ENCODE results near the gene KRTAP12-1.

DNA sequence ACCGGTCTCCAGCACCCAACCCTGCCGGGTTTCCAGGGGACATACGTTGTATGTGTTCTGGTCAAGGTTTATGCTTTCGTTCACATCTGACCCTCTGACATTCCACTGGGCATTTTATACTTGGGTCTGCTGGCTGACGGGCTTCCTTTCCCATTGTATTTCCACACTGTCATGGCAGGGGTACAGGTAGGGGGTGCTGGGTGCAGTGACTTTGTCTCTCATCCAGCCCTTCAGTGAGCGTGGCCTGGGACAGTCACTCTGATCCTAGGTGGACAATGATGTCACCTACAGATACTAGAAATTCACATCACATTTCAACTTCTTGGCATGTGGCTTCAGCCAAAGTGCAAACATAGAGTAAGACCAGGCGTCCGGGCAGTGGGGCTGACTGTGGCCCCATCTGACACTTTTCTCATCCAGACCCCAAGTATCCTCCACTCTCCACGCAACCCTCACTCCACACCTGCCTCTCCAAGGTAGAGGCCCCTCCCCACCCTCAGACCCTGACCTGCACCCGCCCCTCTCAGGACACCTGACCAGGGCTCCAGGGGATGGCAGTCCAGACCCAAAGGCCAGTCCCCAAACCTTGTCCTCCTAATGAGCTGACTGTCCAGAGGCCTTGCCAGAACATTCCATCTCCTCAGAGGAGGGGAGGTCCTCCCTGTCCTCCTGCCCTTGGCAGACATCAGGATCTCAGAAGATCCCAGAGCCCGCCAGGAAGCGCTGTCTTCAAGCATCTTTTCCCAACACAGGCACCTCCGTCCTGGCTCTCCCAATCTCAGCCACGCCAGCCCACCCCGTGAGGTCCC is 45.5 kb downstream of the KRTAP12-1 start:
- TF ChIP-seq POLR2A (IDR thresholded peaks at IDR 0.05) (no peak), CTCF (IDR thresholded peaks at IDR 0.05) (no peak)

Measured in body of pancreas (tissue), 4 donors.